Activated gamma-delta T cell treated with anti-CD3 and anti-CD28 coated beads, Interleukin-2, amount 50 U/mL, for 16 hours (primary cell): ENCODE results near the gene ESYT1.

Experiments used
- DNase-seq: peaks from one replicate; pipeline ENCODE4 v3.0.0-alpha.2; 2020; ENCODE audit warnings: low read depth

Gene ESYT1

GRCh38 chr12:56189099-56189917 is 61.2 kb downstream of the ESYT1 start, which contains the start of gene SMARCC2:
Gene SMARCC2, minus strand, starts transcription at chr12:56189483. Its CDS starts 22 bp downstream, at chr12:56189461.
- DNase-seq, result peak; percentile 73

- peak; percentile 57 for DNase-seq
These were observed 62.0 kb downstream of the ESYT1 start for GRCh38 chr12:56189918-56190694.

GRCh38 chr12:56190695-56191155 is 62.7 kb downstream of the ESYT1 start:
- no peak for DNase-seq

- DNase-seq, result no peak
These were observed 64.5 kb downstream of the ESYT1 start for GRCh38 chr12:56192582-56192981.

- DNase-seq, result peak; percentile 56
These were observed 65.0 kb downstream of the ESYT1 start for GRCh38 chr12:56193025-56193578.
